SH-SY5Y (cell line): ENCODE results near the gene PTMA.

Source experiments
- GATA2 ChIP-seq: IDR thresholded peaks from 2 replicates; pipeline ENCODE4 v1.6.1; 2011; ENCODE audit warnings: mild to moderate bottlenecking, low read depth, low read length
- GATA3 ChIP-seq: IDR thresholded peaks from 2 replicates; pipeline ENCODE4 v1.6.1; 2011; ENCODE audit warnings: low read depth, mild to moderate bottlenecking, low read length, moderate library complexity

DNA sequence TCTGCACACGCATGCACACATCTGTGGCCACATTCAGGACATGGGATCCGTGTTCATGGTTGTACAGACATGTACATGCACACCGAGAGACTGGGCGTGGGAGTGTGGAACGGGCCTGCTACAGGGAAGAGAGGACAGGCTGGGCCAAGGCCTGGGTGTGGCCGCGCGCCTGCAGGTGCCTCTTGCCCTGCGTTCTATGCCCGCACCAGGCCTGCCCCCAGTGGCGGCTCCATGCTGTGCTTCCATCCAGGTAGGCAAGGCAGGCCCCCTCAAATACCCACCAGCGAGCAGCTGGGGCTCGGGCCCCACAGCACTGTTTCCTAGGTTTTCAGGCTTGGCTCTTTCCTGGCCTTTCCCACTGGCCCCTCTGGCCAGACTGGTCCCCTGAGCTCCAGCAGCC is 15.5 kb upstream of the PTMA start:
- TF ChIP-seq GATA2 = no peak
- no peak for TF ChIP-seq GATA3
